GM06990 (cell line): Measurements from ENCODE around the gene ATG4D.

Source experiments
- DNase-seq: peaks from one replicate; pipeline ENCODE4 v3.0.0-alpha.2; 2011; ENCODE audit not compliant: insufficient read length; ENCODE audit errors: extremely low read depth
- H3K27me3 ChIP-seq: replicated peaks from 2 replicates; pipeline ENCODE4 v1.6.0; 2011; ENCODE audit warnings: low read length; ENCODE audit not compliant: control insufficient read depth, insufficient read depth
- H3K36me3 ChIP-seq: 2 replicates; pipeline ENCODE4 v1.5.1; 2011; ENCODE audit warnings: low read length; ENCODE audit not compliant: control insufficient read depth, insufficient read depth
- H3K4me3 ChIP-seq: replicated peaks from 2 replicates; pipeline ENCODE4 v1.5.1; 2011; ENCODE audit warnings: low read depth, mild to moderate bottlenecking, control low read depth, low read length
- CTCF ChIP-seq: IDR thresholded peaks from 2 replicates; pipeline ENCODE4 v1.5.1; 2011; ENCODE audit warnings: low read length, control low read depth, mild to moderate bottlenecking, inconsistent platforms; ENCODE audit not compliant: insufficient read depth, poor library complexity, severe bottlenecking

The ATG4D gene

GRCh38 chr19:10582091-10582490 is 38.4 kb downstream of the ATG4D start:
- no peak for TF ChIP-seq CTCF
- Histone ChIP-seq H3K4me3 (no peak overlapping the region), H3K36me3 (no peaks in the 10 kb centered on the region), H3K27me3 (no peaks in the 10 kb centered on the region; the same call in 1 of the 2 replicates)
- DNase-seq, result no peak

GRCh38 chr19:10583036-10583776 is 39.5 kb downstream of the ATG4D start:
- DNase-seq, result no peak

GRCh38 chr19:10586396-10586795 is 42.7 kb downstream of the ATG4D start:
- DNase-seq, result no peak
- no peaks in the 10 kb centered on the region; the same call in 1 of the 2 replicates for H3K27me3 ChIP-seq
- no peak for TF ChIP-seq CTCF
- H3K36me3 ChIP-seq, result no peaks in the 10 kb centered on the region
- H3K4me3 ChIP-seq, result no peak overlapping the region

More at GRCh38 chr19:10583036-10583776, 39.5 kb downstream of the ATG4D start:
- Histone ChIP-seq H3K4me3 (no peak overlapping the region), H3K36me3 (no peaks in the 10 kb centered on the region), H3K27me3 (no peaks in the 10 kb centered on the region; the same call in 1 of the 2 replicates)
- no peak for TF ChIP-seq CTCF

- no peak for DNase-seq
- H3K27me3 ChIP-seq, result no peaks in the 10 kb centered on the region; the same call in 1 of the 2 replicates
- no peaks in the 10 kb centered on the region for H3K36me3 ChIP-seq
- H3K4me3 ChIP-seq, result no peak within 1 kb of the TSS
- no peak for TF ChIP-seq CTCF
Measured at GRCh38 chr19:10587022-10587838, 43.5 kb downstream of the ATG4D start, which contains the start of gene AP1M2. TSS of gene AP1M2 (minus strand) at chr19:10587312. CDS start at chr19:10587231, 81 bp downstream.

- no peak for DNase-seq
- H3K27me3 ChIP-seq, result no peaks in the 10 kb centered on the region; the same call in 1 of the 2 replicates
- no peak overlapping the region for H3K4me3 ChIP-seq
- TF ChIP-seq CTCF, result no peak
- no peaks in the 10 kb centered on the region for H3K36me3 ChIP-seq
Measured at GRCh38 chr19:10587839-10588150, 44.1 kb downstream of the ATG4D start.
